ENCODE results near the gene HPS3.
A peak's percentile ranks its signal among the peaks of the same experiment; 100 is the strongest.
"Not testable (repeated sequence)": the region's sequence is repeated elsewhere in the genome, so short reads cannot be mapped to it uniquely, and the experiment has no call there.

Gene HPS3

GRCh38 chr3:149204390-149204991, 75.1 kb downstream of the HPS3 start:
- TF ChIP-seq JUND (IDR thresholded peaks at IDR 0.05; ENCODE audit: low read depth) = no peak
- DNase-seq (ENCODE audit: low read depth in 1 of 2, low spot score in 1 of 2) = no peak
- in situ Hi-C loops (cut with HindIII; ENCODE audit: low pct_unique_long_range_greater_than_20kb, low sequenced_read_pairs) = no loop called here

DNA sequence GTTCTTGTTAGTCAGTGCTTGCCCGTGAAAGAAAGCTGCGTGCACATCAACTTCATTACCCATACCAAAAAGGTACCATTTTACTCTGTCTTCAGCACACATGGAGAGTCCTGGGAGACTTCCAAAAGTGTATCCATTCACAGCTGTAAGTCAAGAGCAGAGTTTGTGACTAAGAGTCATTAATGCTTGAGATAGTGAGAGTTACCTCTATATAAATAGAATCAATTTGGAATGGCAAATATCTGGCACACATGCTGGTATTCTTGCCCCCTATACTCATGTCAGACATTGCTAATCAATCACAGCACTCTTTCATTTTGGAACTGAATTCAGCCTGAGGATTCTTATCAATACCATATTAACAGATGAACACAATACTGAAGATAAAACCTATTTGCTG, 78.0 kb downstream of the HPS3 start:
- in situ Hi-C loops (cut with HindIII; ENCODE audit: low pct_unique_long_range_greater_than_20kb, low sequenced_read_pairs) = no loop called here
- no peak for TF ChIP-seq JUND (IDR thresholded peaks at IDR 0.05; ENCODE audit: low read depth)

GRCh38 chr3:149209431-149209830, 80.0 kb downstream of the HPS3 start:
- in situ Hi-C loops (cut with HindIII; ENCODE audit: low pct_unique_long_range_greater_than_20kb, low sequenced_read_pairs) = no loop called here
- no peak for TF ChIP-seq JUND (IDR thresholded peaks at IDR 0.05; ENCODE audit: low read depth)
- no peak for DNase-seq (ENCODE audit: low read depth in 1 of 2, low spot score in 1 of 2)

More for the DNA sequence above, 78.0 kb downstream of the HPS3 start:
- no peak for DNase-seq (ENCODE audit: low read depth in 1 of 2, low spot score in 1 of 2)

- no peak for DNase-seq (ENCODE audit: low read depth in 1 of 2, low spot score in 1 of 2)
- no peak for TF ChIP-seq JUND (IDR thresholded peaks at IDR 0.05; ENCODE audit: low read depth)
- in situ Hi-C loops (cut with HindIII; ENCODE audit: low pct_unique_long_range_greater_than_20kb, low sequenced_read_pairs) = no loop called here
Observed at GRCh38 chr3:149212386-149212785, 82.9 kb downstream of the HPS3 start.

DNA sequence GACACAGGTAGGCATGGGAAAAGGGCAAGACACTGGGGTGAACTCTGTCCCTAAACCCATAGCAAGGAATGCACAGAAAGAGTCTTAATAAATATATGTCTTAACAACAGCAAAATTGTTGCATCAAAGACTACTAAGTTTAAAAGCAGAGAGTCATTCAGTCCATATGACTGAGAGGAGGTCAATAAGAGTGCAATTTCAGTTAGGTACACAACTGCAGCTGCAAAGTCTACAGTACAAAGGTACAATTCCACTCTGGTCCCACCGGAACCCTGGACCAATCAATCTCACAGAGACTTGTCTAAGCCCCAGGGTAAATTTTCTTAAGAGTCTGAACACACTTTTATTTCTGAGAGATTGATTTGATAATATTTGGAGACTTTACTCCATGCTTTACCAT, 85.3 kb downstream of the HPS3 start:
- no peak for TF ChIP-seq JUND (IDR thresholded peaks at IDR 0.05; ENCODE audit: low read depth)

GRCh38 chr3:149215515-149215914, 86.1 kb downstream of the HPS3 start:
- TF ChIP-seq JUND (IDR thresholded peaks at IDR 0.05; ENCODE audit: low read depth) = no peak
- in situ Hi-C loops (cut with HindIII; ENCODE audit: low pct_unique_long_range_greater_than_20kb, low sequenced_read_pairs) = no loop called here
- no peak for DNase-seq (ENCODE audit: low read depth in 1 of 2, low spot score in 1 of 2)

More for the DNA sequence above, 85.3 kb downstream of the HPS3 start:
- in situ Hi-C loops (cut with HindIII; ENCODE audit: low pct_unique_long_range_greater_than_20kb, low sequenced_read_pairs) = no loop called here
- DNase-seq (ENCODE audit: low read depth in 1 of 2, low spot score in 1 of 2) = peak in 1 of 2 experiments; percentile 6

DNA sequence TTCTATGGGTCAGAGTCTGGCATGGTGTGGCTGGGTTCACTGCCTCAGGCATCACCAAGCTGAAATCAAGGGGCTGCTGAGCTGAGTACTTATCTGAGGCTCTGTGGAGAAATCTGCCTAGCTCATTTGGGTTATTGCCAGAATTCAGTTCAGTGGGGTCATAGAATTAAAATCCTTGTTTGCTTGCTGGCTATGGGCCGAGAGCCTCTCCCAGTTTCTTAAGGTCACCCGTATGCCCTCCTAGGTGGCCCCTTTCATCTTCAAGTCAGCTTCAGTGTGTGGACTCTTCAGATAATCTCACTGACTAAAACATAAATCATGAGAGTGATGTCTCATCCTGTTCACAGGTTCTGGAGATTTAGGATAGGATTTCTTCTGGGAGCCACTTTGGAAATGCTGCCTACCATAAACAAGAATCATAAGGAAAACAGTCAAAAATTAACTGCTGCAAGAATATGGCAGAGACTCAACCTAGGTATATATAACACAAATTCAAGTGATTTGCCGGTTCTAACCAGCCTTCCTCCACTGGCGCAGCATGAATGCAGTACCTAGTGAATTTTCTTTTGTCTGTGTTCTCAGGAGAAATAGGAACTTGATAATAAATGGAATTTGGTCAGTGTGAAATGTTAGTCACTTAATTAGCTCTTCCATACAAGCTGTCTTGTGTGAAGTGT, 86.9 kb downstream of the HPS3 start:
- TF ChIP-seq JUND (IDR thresholded peaks at IDR 0.05; ENCODE audit: low read depth) = no peak
- DNase-seq (ENCODE audit: low read depth in 1 of 2, low spot score in 1 of 2) = no peak
- in situ Hi-C loops (cut with HindIII; ENCODE audit: low pct_unique_long_range_greater_than_20kb, low sequenced_read_pairs) = no loop called here

DNA sequence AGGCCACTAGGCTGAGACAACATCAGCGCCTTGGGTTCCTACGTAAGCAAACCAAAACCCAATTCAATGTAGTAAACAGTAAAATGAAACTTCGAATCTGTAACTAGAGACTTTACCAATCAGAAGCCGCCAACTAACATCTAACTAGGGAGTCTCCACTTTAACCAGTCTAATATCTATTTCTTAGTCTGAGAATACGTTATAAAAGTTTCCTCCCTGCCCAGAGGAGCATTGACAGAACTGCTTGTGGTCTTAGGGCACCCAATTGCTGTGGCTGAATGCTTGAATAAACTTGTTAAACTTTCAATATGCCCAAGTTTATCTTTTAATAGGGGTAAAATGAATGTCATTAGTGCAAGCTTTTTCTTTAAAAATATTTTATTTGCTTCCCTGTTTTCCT, 87.9 kb downstream of the HPS3 start:
- in situ Hi-C loops (cut with HindIII; ENCODE audit: low pct_unique_long_range_greater_than_20kb, low sequenced_read_pairs) = no loop called here
- no peak for TF ChIP-seq JUND (IDR thresholded peaks at IDR 0.05; ENCODE audit: low read depth)
- no peak for DNase-seq (ENCODE audit: low read depth in 1 of 2, low spot score in 1 of 2)

DNA sequence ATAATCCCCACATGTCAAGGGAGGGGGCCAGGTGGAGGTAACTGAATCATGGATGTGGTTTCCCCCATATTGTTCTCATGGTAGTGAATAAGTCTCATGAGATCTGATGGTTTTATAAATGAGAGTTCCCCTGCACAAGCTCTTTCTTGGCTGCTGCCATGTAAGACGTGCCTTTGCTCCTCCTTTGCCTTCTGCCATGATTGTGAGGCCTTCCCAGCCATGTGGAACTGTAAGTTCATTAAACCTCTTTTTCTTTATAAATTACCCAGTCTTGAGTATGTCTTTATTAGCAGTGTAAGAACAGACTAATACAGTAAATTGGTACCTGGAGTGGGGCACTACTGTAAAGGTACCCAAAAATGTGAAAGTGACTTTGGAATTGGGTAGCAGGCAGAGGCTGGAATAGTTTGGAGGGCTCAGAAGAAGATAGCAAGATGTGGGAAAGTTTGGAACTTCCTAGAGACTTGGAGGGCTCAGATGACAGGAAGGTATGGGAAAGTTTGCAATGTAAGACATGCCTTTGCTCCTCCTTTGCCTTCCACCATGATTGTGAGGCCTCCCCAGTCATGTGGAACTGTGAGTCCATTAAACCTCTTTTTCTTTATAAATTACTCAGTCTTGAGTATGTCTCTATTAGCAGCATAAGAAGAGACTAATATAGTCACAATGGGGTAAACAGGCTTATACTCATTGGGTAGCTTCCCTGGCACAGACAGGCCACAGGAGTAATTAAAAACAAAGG, 90.1 kb downstream of the HPS3 start:
- DNase-seq (ENCODE audit: low read depth in 1 of 2, low spot score in 1 of 2); in situ Hi-C loops (cut with HindIII; ENCODE audit: low pct_unique_long_range_greater_than_20kb, low sequenced_read_pairs): not testable (repeated sequence)

DNA sequence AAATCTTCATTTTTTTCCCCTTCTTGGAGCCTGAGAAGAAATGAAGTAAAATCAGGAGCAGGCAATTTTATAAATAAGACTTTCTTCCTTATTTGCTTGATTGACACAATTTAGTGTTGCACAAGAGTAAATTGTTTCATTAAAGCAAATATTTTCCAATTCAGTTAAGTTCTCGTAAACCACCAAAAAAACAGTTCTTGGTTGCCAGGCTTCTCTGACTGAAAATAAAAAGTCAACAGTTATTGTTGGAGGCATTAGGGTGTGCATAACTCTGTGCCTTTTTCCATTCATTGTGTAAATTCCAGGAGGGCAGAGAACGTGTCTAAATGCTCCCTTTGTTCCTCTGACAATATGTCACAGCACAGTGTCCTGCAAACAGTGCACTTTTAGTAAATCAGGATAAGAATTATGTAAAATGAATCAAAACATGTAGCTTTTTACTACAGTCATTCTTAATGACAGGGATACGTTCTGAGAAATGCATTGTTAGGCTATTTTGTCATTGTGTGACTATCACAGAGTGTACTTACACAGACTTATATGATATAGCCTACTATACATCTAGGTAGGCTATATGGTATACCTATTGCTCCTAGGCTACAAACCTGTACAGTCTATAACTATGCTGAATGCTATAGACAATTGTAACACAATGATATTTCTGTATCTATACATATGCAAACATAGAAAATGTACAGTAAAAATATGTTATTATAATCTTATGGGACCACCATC, 92.5 kb downstream of the HPS3 start, which contains the start of gene CP:
TSS of gene CP (minus strand) at position 47 of the 735 bp plus-strand sequence. CDS start at position 10, 37 bp downstream.
- in situ Hi-C loops (cut with HindIII; ENCODE audit: low pct_unique_long_range_greater_than_20kb, low sequenced_read_pairs) = no loop called here
- no peak for TF ChIP-seq JUND (IDR thresholded peaks at IDR 0.05; ENCODE audit: low read depth)
- no peak for DNase-seq (ENCODE audit: low read depth in 1 of 2, low spot score in 1 of 2)

All from T47D (cell line).